Measurements from ENCODE around the gene ADAM12. TPM values are rescaled to one million over a fixed set of nuclear protein-coding genes. Genes with fewer than 3 reads are reported as not detected.

Gene ADAM12
- total and polyA plus RNA-seq, 2 of the 13 experiments (the other 11 are each of a cell fraction or from before 2014, with no cell fraction given) = not detected

DNA sequence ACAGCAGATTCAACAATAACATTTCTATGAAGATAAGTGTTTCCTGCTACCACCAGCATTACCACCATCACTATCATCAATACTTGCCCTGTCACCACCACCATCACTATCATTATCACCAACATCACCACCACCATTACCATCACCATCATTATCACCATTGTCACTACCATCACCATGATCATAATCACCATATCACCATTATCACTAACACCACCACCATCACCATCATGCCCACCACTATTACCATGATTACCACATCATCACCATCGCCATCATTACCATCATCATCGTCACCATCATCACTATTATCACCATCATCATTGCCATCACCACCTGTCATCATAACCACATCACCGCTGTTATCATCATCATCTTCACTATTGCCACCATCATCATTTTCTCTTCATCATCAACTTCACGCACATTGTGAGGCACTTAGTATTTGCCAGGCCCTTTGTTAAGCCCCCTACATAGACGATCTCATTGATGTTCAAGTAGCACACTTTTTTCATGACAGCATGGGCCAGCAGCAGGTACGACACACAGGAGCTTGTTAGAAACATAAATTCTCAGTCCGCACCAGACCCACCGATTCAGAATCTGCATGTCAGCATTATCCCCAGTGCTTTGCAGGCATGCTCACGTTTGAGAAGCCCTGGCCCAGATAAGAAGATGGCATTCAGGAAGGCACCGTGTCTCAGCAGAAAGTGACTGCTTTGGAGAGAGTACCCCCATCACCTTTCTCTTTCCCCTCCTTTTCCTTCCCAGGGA lies 161.1 kb downstream of the ADAM12 start (continued):
- TF ChIP-seq ZBED4 (CRISPR knock-in tag; IDR thresholded peaks at IDR 0.05; ENCODE audit: borderline replicate concordance) (no peak), SMAD1 (CRISPR knock-in tag; IDR thresholded peaks at IDR 0.05; ENCODE audit: borderline replicate concordance, low read depth) (no peak), CREB1 (IDR thresholded peaks at IDR 0.05) (peak; percentile 94), CREB1 (CRISPR knock-in tag; IDR thresholded peaks at IDR 0.05) (no peak), ZFP90 (CRISPR knock-in tag; IDR thresholded peaks at IDR 0.05; ENCODE audit: borderline replicate concordance) (no peak), ZNF775 (CRISPR knock-in tag; IDR thresholded peaks at IDR 0.05; ENCODE audit: borderline replicate concordance) (no peak), ZNF530 (CRISPR knock-in tag; IDR thresholded peaks at IDR 0.05; ENCODE audit: low read depth) (no peak), ATF5 (CRISPR knock-in tag; IDR thresholded peaks at IDR 0.05; ENCODE audit: low read depth) (no peak), ZNF431 (CRISPR knock-in tag; IDR thresholded peaks at IDR 0.05; ENCODE audit: borderline replicate concordance, low read depth) (no peak), ZNF362 (CRISPR knock-in tag; IDR thresholded peaks at IDR 0.05; ENCODE audit: borderline replicate concordance) (no peak), HIC2 (CRISPR knock-in tag; IDR thresholded peaks at IDR 0.05; ENCODE audit: low read depth) (no peak), ZNF850 (CRISPR knock-in tag; conservative IDR thresholded peaks at IDR 0.05) (no peak)
- TF ChIP-seq, protein P1, sequence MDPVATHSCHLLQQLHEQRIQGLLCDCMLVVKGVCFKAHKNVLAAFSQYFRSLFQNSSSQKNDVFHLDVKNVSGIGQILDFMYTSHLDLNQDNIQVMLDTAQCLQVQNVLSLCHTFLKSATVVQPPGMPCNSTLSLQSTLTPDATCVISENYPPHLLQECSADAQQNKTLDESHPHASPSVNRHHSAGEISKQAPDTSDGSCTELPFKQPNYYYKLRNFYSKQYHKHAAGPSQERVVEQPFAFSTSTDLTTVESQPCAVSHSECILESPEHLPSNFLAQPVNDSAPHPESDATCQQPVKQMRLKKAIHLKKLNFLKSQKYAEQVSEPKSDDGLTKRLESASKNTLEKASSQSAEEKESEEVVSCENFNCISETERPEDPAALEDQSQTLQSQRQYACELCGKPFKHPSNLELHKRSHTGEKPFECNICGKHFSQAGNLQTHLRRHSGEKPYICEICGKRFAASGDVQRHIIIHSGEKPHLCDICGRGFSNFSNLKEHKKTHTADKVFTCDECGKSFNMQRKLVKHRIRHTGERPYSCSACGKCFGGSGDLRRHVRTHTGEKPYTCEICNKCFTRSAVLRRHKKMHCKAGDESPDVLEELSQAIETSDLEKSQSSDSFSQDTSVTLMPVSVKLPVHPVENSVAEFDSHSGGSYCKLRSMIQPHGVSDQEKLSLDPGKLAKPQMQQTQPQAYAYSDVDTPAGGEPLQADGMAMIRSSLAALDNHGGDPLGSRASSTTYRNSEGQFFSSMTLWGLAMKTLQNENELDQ (CRISPR knock-in tag; IDR thresholded peaks at IDR 0.05; ENCODE audit: borderline replicate concordance) = no peak
- TF ChIP-seq, protein P2, sequence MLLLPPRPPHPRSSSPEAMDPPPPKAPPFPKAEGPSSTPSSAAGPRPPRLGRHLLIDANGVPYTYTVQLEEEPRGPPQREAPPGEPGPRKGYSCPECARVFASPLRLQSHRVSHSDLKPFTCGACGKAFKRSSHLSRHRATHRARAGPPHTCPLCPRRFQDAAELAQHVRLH (CRISPR knock-in tag; IDR thresholded peaks at IDR 0.05; ENCODE audit: borderline replicate concordance, low read depth) = no peak
- TF ChIP-seq, protein P3, sequence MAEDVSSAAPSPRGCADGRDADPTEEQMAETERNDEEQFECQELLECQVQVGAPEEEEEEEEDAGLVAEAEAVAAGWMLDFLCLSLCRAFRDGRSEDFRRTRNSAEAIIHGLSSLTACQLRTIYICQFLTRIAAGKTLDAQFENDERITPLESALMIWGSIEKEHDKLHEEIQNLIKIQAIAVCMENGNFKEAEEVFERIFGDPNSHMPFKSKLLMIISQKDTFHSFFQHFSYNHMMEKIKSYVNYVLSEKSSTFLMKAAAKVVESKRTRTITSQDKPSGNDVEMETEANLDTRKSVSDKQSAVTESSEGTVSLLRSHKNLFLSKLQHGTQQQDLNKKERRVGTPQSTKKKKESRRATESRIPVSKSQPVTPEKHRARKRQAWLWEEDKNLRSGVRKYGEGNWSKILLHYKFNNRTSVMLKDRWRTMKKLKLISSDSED (CRISPR knock-in tag; IDR thresholded peaks at IDR 0.05) = no peak
